IPS-11a (cell line): Measurements from ENCODE around the gene IQCK.

Experiments
- H3K4me3 ChIP-seq: one replicate; pipeline ENCODE4 v1.5.1; 2013; ENCODE audit warnings: low read depth, low read length, control low read depth

The IQCK gene

DNA sequence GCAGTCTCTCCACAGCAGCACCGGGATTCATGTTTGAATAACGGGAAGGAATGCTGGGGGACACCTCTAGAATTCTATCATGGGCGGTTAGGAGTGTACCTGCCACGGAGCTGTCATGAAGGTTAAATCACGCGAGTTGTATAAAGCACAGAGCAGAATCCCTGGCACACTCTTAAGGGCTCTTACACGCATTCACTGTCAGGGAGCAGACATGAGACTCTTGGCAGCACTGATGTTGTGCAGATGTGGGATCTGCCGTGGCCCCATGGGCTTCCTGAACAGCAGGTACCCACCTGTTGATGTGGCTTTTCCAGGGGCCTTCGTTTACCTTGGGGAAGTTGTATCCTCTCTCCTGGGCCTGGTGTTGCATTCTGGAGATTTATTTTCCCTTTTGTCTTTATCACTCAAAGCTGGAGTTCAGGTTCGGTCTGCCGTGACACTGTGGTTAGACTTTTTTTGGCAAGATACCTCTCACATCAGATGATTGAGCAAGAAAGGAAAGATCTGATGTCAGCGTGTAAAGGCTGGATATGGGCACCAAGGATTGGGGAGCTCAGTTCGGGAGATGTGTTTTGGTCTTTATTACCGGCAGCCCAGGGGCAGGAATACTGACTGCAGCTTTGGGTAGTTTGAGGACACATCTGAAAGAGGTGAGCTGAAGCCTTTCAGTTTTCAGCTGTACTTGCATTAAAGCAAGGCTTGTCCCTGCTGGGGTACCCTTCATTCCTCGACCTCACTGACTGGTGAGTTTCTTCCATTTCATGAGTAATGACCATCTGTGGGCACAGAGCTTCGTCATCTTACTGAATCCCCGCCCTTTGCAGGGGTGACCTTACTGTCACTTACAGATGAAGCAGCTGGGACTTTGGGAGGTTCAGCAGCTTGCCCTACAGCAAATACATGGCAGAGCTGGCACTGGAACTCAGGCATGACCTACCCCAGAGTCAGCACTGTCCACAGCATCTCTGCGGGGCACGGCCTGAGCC lies 19.3 kb upstream of the IQCK start:
- no peak overlapping the region for H3K4me3 ChIP-seq

DNA sequence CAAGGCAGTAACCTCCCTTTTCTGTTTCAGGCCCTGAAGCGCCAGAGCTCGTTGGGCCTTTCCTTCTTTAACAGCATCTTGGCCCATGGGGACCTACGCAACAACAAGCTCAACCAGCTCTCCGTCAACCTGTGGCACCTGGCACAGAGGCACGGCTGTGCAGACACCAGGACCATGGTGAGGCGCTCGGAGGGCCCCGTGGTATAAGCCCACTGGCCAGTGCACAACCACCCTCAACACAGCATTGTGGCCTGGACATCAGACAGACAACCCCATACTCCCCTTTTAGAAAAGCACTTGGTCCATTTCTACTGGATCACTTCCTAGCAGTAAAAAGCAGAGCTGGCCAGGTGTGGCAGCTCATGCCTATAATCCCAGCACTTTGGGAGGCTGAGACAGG lies 18.6 kb upstream of the IQCK start:
- no peak overlapping the region for H3K4me3 ChIP-seq

DNA sequence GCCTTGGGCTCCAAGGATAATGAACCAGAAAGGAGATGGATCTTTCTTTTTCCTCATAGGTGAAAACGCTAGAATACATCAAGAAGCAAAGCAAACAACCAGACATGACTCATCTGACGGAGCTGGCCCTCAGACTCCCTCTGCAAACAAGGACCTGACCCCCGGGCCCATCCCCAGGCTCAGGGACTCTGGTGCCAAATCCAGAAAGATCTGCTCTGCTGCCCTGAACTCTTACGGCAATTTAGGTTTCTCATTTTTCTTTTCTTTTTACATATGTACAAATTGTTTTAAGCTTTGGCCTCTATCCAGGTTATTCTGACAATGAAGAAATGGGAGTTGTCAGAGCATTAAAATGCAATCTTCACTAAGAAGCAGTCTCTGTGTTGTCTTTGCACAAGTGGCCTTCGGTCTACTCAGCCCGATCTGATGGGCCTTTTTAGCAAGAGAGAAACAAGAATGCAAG lies 17.7 kb upstream of the IQCK start:
- H3K4me3 ChIP-seq = no peak overlapping the region

DNA sequence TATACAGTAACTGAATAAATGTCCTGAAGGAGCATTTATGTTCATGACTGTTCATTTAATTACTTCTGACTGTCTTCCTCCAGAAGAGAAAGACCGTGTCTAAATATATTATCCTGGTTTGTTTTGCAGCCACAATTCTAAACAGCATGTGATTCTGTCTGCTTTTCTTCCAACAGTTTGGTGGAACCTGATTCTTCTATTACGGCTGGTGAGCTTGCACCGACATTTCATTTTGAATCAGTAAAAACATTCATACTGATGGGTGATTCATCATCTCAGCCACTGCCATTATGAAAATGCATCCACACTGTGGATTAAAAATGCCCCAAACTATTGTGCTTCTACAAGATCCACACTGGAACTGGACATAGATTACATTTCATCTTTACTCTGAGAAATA lies 17.0 kb upstream of the IQCK start:
- H3K4me3 ChIP-seq = no peak overlapping the region

DNA sequence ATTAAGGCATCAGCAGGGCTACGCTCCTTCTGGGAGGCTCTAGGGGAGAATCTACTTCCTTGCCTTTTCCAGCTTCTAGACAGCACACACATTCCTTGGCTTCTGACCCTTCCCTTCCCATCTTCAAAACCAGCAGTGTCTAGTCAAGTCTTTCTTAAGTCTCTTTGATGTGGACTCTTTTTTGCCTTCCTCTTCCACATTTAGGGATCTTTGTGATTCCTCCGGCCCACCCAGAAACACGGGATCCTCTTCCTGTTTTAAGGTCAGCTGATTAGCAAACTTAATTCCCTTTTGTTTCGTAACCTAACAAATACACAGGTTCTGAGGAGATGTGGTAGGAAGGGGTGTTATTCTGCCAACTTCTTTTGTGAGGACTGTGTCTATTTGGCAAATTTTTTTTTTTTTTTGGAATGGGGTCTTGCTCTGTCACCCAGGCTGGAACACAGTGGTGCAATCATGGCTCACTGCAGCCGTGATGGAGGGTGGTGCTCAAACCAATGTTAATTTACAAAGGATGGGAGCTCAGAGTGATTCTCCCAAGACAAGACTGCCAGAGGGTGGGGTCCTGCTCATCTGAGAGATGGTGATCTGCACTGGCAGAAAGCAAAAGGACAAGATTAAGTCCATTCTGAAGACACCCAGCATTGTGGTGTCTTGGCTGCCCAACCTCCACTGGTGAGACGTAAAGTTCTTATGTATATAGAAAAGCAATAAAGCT lies 14.7 kb upstream of the IQCK start:
- H3K4me3 ChIP-seq = no peak overlapping the region

DNA sequence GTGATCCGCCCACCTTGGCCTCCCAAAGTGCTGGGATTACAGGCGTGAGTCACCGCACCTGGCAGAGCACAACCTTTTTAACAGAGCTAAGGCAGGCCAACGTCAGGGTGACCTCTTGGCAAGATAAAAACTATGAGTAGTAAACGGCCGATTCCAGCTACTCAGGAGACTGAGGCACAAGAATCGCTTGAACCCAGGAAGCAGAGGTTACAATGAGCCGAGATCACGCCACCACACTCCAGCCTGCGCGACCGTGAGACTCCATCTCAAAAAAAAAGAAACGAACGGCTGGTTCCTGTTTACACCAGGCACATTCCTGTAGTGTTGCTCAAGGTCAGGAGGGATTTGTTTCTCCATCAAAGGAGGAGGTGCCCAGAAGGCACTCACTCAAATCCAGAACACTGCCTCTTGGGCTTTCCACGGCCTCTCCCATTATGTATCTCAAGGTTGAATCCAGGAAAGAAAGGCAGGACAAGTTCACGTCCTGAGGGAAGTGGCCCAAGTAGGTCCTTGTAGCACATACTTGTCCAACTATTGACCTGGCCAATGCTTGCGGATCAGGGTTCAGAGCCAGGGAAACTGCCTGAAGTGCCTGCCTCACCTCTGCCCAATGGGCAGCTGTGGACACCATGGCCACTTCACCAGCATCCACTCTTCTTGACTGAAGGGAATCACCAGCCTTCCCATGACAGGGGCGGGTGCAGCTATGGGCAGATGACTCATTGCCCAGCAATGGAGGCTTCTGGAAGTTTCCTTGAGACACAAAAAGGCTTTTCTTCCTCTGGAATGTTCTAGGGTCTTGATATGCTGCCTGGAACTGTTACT lies 13.5 kb upstream of the IQCK start:
- H3K4me3 ChIP-seq = no peak overlapping the region

DNA sequence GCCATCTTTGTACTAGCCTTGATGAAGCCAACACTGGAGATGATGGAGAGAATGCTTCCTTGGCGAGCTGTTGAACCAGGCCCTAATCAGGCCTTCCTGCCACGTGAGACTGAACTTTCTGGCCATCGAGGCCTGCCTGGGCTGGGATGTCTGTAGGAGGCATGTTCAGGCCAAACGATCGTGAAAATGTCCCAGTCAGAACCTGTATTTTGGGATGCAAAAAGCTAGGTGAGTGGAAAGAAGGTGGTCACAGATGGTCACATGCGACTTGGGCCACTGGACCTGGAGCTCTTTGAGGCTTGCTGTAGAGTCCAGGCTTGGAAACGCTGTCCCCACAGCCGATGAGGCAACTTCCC lies 12.9 kb upstream of the IQCK start:
- no peak overlapping the region for H3K4me3 ChIP-seq

DNA sequence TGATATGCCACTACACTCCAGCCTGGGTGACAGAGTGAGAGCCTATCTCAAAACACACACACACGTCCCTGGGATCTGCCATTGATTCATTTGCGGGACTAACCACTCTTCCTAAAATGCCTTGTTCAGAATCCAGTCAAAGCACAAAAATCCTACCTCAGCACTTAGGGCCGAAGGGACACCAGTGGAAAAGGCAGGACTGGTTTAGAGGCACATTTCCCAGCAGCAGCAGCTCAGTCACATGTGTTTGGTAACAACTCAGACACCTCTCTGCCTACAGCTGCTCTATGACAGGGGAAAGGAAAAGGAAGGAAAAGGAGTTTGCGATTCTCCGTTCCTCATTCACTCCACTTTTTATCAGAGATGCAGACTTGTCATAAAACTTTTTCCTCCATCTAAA lies 12.2 kb upstream of the IQCK start:
- H3K4me3 ChIP-seq = no peak overlapping the region

DNA sequence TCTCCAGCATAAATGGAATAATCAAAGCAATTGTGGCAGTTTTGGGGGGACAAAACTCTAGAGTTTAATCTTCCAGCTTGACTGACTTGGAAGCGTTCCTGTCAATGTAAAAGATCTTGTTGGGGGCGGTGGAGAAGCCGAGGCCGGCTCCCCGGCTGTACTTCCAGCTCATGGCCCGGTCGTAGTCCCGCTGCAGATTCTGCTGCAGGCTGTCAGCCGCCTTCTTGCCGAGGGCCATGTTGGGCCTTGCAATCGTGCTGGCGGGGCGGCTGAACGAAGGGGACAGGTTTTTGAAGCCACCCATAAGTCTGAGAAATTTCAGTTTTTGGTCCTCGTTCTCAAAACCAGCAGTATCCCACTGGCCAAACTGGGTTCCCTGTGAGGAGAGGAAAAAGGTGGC lies 11.2 kb upstream of the IQCK start:
- H3K4me3 ChIP-seq = no peak overlapping the region

DNA sequence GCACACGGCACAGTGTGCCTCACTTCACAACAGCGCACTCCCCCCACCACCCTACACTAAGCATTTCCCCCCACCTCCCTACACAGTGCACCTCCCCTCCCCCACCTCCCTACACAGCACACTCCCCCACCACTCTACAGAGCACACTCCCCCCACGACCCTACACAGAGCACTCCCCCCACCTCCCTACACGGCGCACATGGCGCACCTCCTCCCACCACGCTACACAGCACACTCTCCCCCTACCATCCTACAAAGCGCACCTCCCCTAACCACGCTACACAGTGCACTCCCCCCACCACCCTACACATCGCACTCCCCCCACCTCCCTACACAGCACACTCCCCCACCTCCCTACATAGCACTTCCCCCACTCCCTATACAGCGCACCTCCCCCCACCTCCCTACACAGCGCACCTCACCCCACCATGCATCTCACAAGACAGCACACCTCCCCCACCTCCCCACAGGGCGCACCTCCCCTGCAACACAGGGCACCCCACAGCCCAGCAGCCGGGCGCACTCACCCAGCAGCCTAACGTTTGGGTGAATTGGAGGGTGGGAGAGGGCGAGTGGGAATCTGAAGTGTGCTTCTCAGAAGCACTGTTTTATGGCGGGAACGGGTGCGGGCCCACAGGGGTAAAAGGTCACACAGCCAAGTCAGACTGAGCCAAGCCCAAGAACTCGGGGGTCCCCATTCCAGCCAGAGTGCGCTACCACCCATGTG lies 10.3 kb upstream of the IQCK start:
- no peak overlapping the region for H3K4me3 ChIP-seq

DNA sequence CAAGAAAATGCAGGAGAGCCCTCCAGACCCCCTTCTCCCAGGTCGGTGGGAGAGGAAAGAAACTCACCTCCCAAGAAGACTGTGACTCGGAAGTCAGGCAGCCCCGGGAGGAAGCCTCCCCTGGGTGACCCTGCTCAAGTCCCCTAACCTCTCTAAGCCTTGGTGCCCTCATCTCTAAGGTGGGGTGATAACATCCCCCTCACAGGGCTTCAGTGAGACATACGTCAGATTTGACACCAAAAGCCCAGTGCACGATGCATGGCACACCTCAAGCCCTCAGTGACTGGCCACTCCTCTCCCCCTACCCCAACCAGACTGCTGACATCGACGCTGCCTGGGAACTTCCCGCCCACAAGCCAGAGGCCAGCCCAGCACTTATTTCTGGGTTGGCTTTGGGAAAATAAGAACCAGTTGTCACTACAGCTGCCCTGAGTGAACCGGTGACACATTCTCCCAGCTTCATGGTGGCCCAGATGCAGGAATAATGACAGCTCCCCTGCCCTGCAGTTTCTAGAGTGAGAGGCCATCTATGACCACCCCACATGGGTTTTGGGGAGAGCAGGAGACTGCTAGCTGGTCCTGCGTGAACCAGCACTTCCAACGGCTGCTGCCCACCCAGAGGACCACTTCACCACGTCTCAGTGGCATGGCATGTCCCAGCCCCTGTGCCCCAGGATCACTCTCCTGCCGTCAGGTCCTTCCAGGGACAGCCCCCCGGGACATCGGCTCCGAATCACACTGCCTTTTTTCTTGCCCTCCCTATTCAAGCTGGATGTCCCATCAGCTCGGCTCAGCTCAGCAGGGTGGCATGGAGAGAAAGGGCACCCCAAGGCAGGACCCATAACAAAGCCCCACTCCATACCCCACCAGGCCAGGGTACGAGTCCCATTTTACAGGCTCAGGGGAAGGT lies 9.5 kb upstream of the IQCK start:
- H3K4me3 ChIP-seq = no peak overlapping the region

DNA sequence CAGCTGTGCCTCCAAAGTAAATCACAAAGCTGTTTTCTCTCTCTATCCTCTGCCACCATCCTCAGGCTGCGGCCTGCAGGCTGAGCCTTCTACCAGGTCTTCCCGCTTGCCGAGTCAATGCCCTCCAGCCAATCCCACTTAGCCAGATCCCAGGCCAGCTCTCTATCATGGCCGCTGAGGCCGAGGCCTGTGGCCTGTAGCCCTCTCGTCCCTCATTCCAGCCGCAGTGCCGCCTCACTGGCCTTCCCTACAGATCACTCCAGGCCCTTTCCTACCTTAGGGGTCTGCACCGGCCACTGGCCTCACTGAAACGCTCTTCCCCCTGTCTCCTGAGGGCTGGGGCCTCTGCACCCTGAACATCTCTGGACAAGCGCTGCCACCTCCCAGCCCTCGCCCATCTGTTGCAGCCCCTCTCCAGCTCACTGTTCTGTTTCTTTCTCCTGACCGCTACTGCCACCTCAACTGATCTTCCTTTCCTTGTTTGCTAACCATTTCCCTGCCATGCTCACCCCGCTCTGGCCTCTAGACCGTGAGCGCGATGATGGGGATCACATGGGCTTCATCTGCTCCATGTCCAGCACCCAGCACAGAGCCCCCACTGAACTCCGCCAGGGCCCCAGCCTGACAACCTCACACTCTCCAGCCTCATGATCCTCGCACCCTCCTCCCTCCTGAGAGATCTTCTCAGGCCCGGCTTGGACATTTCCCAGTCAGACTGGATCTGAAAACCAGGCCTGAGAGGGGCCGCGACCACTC lies 8.5 kb upstream of the IQCK start:
- H3K4me3 ChIP-seq = no peak overlapping the region

DNA sequence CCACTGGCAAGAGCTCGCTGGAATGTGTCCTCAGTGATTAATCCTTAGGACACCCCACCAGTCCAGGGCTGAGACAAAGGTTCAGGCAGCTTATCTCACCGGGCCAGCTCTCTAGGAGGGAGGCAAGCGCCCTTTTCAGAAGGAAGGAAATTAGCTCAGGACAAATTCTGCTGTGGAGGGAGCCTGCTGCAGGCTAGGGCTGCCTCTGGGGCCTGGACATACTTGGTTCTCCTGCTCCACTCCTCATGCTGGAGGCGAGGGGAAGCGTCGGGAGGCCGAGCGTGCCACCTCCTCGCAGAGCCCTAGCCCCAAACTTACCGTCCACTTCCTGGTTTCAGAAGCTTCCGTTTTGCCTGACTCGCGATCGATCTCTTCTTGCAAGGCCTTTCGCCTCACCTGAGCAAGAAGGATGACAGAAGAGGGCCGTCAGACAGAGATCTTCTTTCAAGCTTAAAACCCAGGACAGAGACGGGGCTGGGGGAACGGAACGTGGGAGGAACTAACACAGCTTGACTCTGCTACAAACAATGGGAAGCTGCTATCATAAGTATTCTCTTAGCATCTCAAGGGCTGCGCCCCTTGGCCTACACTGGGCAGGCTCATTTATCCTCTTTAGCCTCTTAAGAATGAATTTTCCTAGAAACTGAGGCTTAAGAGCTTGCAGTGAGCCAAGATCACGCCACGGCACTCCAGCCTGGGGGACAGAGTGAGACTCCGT lies 7.7 kb upstream of the IQCK start:
- no peak overlapping the region for H3K4me3 ChIP-seq

DNA sequence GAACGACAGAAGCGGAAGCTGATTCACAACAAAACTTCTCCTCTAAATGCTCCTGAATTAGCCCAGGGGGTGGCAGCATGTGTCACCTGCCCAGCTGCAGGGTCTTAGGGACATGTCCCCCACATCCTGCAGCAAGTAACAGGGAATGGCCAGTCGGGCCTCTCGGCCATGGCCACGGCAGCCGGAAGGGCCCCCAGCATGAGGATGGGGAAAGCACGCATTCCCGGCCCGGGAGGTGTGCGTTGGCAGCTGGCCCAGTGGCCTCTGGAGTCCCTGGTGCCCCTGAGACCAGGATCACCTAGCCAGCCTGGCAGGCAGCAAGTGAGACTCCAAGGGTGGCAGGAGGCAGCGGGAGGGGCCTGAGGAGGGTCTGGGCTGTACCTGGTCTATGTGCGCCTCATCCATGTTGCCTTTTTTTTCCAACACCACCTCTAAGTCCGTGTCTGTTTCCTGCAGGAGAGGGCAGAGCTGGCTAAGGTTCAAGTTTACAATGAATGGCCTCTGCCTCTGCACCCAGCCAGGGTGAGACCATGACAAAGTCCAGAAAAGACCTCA lies 7.0 kb upstream of the IQCK start:
- no peak overlapping the region for H3K4me3 ChIP-seq

DNA sequence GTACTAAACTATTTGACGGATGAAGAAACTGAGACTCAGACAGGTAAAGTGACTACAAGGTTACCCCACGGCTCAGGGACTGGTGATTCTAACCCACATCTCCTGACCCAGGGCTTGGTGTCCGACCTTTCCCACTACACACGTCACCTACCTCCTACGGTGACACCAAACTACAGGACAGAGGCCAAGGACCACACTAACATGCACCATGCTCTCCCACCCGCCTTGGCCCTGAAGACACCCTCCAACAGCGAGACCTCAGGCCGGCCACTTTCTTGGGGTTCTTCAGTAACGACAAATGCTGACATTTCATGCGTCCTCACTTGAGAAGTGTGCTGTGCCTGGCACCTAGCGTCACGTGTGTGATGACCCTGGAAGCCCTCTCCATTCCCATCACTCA lies 6.4 kb upstream of the IQCK start:
- H3K4me3 ChIP-seq = no peak overlapping the region

DNA sequence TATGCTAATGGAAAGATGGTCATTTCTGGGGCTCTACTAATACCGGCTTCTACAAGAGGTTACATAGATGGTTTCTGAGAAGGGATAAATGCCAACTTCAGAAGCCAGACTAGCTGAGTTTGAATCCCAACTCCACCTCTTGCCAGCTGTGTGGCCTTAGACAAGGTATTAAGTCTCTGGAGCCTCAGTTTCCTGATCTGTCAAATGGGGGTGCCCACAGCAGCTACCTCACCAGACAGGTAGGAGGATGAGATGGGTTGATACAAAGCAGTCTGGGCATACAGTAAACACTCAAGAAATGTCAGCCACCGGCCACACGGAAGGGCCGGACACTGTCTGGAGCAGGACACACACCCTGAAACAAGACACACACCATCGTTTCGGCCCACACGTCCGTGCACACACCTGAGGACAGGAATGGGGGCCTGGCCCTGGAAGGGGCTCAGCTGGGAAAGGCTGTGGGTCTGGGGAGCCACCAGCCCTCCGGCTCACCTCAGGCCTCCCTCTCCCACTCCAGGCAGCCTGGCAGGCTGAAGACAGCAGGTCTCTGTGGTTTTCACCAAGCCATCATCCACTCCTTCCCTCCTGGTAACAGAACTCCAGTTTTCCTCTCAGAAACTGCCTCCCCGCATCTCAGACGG lies 5.5 kb upstream of the IQCK start:
- no peak overlapping the region for H3K4me3 ChIP-seq

DNA sequence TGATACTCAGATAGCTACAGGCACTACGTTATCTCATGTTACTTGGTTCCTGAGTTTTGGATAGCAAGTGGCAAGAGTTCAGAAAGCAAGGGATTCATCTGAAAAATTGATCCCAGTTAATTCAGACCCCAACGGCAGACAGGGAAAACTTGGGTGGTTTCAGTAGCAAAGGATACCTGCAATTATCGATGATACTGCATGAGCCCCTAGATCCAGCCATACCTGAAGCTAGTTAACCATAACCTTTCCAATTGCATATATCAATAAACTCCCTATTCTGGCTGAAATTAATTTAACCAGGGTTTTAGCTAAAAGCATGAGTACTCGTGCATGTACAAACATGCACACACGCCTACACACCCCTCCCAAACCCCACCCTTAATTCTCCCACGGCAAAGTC lies 4.4 kb upstream of the IQCK start:
- no peak overlapping the region for H3K4me3 ChIP-seq

DNA sequence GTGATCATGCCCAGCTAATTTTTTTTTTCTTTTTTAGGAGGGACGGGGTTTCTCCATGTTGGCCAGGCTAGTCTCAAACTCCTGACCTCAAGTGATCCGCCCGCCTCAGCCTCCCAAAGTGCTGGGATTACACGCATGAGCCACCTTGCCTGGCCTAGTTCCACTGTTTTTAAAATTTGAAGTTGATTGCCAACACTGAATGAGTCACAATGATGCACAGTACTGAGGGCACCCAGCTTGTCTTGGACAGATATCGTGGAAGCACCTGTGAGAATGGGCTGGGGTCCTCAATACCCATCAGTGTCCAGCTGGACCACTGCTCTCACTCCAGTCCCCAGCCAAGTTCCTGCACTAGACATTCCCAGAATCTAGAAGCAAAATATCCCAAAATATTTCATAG lies 2.5 kb upstream of the IQCK start:
- H3K4me3 ChIP-seq = no peak overlapping the region
